Thoracic aorta (tissue), 2 donors: ENCODE results near the gene CXCL9. TPM values are rescaled to one million over a fixed set of nuclear protein-coding genes. Genes with fewer than 3 reads are reported as not detected.
"Not testable (repeated sequence)": the region's sequence is repeated elsewhere in the genome, so short reads cannot be mapped to it uniquely, and the experiment has no call there.

Source experiments
- ATAC-seq: fragments of 150-250 bp; one replicate; pipeline ENCODE4 v1.8.0; 2017; ENCODE audit warnings: low read depth; ENCODE audit not compliant: insufficient number of reproducible peaks, low FRiP score
- DNase-seq: peaks from one replicate; pipeline ENCODE4 v3.0.0-alpha.2; 2020; ENCODE audit warnings: low spot score
- H3K27ac ChIP-seq, 2 donors: fragments of 200-600 bp; sonication (generic); 1 replicate in 1 of 2; 2 replicates in 1 of 2; pipeline ENCODE4 v1.5.1; 2016; ENCODE audit warnings: mild to moderate bottlenecking in 2 of 2, moderate library complexity in 2 of 2
- H3K27me3 ChIP-seq: fragments of 200-600 bp; sonication (generic); replicated peaks from 2 replicates; pipeline ENCODE4 v1.6.0; 2016; ENCODE audit warnings: mild to moderate bottlenecking; ENCODE audit not compliant: insufficient read depth
- H3K36me3 ChIP-seq: fragments of 200-600 bp; sonication (generic); one replicate; pipeline ENCODE4 v1.5.1; 2016
- H3K4me1 ChIP-seq, 2 donors: fragments of 200-600 bp; sonication (generic); 1 replicate in 1 of 2; 2 replicates in 1 of 2; pipeline versions ENCODE4 v1.5.1 to v1.6.0; 2016; ENCODE audit warnings: low read depth in 2 of 2, mild to moderate bottlenecking in 1 of 2; ENCODE audit not compliant: control insufficient read depth in 1 of 2
- H3K4me3 ChIP-seq: fragments of 200-600 bp; sonication (generic); 2 replicates; pipeline ENCODE4 v1.5.1; 2016; ENCODE audit warnings: mild to moderate bottlenecking
- H3K9me3 ChIP-seq: fragments of 200-600 bp; sonication (generic); 2 replicates; pipeline ENCODE4 v1.5.1; 2016
- CTCF ChIP-seq: fragments of 200-600 bp; sonication (generic); IDR thresholded peaks from one replicate; pipeline ENCODE4 v1.5.1; 2019; ENCODE audit warnings: antibody characterized with exemption
- total RNA-seq, 2 donors: library from RNA; depleted of rRNA; stranded (reverse); fragments of >200 nt; gene quantifications; one replicate each; pipeline versions ENCODE4 v1.1.0 to v1.2.3, GENCODE V29; 2016

CXCL9 gene
- total RNA-seq, 2 donors from 2014 or later = 0.63 to 1.2 TPM

GRCh38 chr4:76042241-76042998 lies 35.1 kb upstream of the CXCL9 start:
- not testable (repeated sequence) for H3K9me3 ChIP-seq, ATAC-seq, DNase-seq, H3K27me3 ChIP-seq, H3K36me3 ChIP-seq, H3K27ac ChIP-seq, H3K4me1 ChIP-seq, H3K4me3 ChIP-seq

GRCh38 chr4:76036855-76037254 lies 29.5 kb upstream of the CXCL9 start:
- no peak overlapping the region for H3K27ac ChIP-seq
- ATAC-seq (no peak), DNase-seq (no peak)
- no peak for TF ChIP-seq CTCF
- H3K4me3 ChIP-seq = no peak overlapping the region
- no peaks in the 10 kb centered on the region for H3K36me3 ChIP-seq
- H3K4me1 ChIP-seq = no peaks in the 10 kb centered on the region
- H3K9me3 ChIP-seq = no peaks in the 10 kb centered on the region
- no peaks in the 10 kb centered on the region for H3K27me3 ChIP-seq

- TF ChIP-seq CTCF = no peak
- H3K9me3 ChIP-seq = no peaks in the 10 kb centered on the region
- no peak for DNase-seq
Measured at GRCh38 chr4:76035799-76036380, 28.6 kb upstream of the CXCL9 start, which contains the start of gene CXCL11. Gene CXCL11, minus strand, starts transcription at chr4:76036070. Its CDS starts 83 bp downstream, at chr4:76035987.

GRCh38 chr4:76035141-76035540 lies 27.8 kb upstream of the CXCL9 start:
- no peaks in the 10 kb centered on the region for H3K4me1 ChIP-seq
- H3K27me3 ChIP-seq = no peaks in the 10 kb centered on the region
- no peak overlapping the region for H3K4me3 ChIP-seq
- no peak overlapping the region for H3K27ac ChIP-seq
- no peaks in the 10 kb centered on the region for H3K36me3 ChIP-seq
- TF ChIP-seq CTCF = no peak
- no peak for ATAC-seq
- no peaks in the 10 kb centered on the region for H3K9me3 ChIP-seq
- DNase-seq = no peak

More at GRCh38 chr4:76035799-76036380, 28.6 kb upstream of the CXCL9 start, which contains the start of gene CXCL11:
- H3K36me3 ChIP-seq = no peaks in the 10 kb centered on the region
- H3K4me3 ChIP-seq = no peak within 1 kb of the TSS
- no peaks in the 10 kb centered on the region for H3K4me1 ChIP-seq
- H3K27ac ChIP-seq = no peak within 1 kb of the TSS
- no peaks in the 10 kb centered on the region for H3K27me3 ChIP-seq
- no peak for ATAC-seq

GRCh38 chr4:76029300-76029699 lies 22.0 kb upstream of the CXCL9 start:
- Histone ChIP-seq H3K4me1 (no peaks in the 10 kb centered on the region), H3K4me3 (no peak overlapping the region), H3K27me3 (no peaks in the 10 kb centered on the region), H3K9me3 (no peaks in the 10 kb centered on the region), H3K27ac (no peak overlapping the region), H3K36me3 (no peaks in the 10 kb centered on the region)
- ATAC-seq (no peak), DNase-seq (no peak)
- no peak for TF ChIP-seq CTCF
